ENCODE results near the gene LAMB4.

Gene LAMB4

DNA sequence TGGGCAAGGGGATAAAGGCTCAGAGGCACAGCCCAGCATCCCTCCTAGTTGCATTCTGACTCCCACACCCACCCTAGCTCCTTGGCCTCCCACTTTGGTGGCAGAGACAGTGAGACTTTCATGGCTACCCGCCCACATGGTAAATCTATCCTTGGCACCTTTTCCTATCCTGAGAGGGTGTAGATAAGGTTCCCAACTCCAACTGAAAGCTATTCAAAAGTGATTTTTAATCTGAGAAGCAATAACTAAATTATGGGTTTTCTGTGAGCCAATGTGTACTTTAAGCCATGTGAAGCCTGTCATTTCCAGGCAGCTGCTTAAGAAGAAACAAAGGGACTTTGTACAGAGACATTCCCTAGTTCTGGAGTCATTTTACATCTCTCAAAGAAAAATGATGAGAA lies 136.3 kb downstream of the LAMB4 start:
- peak; percentile 73 for DNase-seq

DNA sequence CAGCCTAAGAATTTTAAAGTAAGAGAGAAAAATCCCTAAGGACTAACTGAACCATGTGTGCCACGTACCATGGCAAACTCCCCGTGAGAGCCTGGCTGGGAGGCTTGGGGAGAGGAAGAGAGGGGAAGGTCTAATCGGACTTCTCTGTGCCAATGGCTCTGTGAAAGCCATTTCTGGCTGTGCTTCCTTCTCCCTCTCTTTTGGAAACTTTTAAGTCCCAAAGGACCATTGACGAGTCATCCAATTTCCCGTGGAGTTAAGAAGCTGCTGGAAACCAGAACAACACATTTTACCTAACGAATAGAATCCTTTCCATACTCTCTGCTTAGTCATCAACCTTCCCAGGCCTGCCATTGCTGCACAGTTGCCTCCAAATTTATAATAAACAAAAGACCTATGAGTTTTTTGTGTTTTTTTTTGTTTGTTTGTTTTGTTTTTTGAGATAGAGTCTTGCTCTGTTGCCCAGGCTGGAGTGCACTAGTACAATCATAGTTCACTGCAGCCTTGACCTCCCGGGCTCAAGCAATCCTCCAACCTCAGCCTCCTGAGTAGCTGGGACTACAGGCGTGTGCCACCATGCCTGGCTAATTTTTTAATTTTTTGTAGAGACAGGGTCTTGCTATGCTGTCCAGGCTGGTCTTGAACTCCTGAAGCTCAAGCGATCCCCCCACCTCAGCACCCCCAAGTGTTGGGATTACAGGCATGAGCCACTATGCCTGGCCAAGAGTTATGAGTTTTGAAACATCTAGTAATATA lies 140.4 kb downstream of the LAMB4 start:
- DNase-seq = no peak

DNA sequence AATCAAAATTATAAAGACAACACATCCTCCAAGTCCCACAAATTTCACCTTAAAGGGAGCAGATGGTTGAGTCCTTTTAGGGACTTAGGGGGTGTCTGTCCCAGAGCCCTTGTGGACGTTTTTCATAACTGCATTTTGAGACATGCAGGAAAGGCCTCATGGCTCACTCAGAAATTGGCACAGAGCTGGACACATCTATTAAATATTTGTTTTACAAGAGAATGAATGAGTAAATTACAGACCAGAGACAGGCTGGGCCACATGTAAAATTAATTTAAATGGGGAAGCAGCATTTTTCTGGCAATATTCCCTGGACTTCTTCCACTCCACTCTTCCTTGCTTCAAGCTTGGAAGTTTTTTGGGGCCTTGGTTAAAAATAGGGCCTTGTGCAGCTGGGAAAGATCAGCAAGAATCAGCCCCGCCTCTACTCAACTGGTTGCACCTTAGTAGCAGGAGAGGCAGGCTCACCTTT lies 147.2 kb downstream of the LAMB4 start:
- DNase-seq = peak; percentile 58

DNA sequence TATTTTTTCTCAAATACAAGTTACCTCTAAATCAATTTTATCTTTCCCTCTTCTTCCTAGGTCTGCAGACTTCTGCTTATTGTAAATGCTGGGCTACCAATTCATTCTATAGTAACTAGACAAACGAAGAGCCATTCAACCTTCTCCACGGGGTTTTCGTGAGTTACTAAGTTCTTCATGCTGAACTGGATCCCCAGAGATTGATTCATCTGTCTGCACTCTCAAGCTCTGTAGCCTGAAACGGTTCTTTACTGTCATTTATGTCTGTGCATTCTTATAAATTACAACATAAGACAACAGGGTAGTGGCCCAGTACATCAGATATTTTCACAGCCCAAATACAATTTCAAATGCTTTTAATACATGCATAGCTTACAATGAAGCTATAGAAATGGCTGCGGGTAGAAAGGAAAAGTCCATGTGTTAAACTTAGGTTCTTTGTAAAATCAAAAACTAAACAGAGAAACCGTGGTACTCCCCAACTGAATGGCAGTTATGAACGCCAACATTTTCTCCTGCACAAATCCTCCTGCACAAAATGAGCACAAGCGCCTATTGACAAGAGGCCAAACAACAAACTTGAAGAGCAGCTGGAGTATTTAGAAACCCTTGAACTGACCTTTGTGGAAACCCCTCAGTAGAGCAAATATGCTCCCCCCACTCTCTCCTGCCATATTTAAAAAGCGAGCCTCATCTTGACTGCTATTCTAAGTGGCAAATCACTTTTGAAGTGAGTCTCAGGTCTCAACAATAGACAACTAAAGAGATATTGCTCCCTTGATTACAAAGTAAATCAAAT lies 147.9 kb downstream of the LAMB4 start:
- DNase-seq = no peak

DNA sequence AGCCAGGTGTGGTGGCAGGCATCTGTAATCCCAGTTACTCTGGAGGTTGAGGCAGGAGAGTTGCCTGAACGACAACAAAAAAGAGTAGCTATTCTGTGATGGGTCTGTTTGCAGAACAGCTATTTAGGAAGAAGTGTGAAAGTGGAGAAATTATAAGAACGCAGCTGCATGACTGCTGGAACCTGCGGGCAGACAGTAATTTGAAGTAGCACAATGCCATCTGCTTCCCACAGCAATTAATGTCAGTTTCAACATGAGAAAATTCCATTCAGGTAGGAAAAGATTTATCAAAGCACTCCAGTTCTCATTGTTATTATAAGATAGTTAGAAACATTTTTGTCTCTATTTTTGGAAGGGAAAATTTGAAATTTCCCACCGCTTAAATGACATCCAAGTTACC lies 148.7 kb downstream of the LAMB4 start:
- DNase-seq = no peak

DNA sequence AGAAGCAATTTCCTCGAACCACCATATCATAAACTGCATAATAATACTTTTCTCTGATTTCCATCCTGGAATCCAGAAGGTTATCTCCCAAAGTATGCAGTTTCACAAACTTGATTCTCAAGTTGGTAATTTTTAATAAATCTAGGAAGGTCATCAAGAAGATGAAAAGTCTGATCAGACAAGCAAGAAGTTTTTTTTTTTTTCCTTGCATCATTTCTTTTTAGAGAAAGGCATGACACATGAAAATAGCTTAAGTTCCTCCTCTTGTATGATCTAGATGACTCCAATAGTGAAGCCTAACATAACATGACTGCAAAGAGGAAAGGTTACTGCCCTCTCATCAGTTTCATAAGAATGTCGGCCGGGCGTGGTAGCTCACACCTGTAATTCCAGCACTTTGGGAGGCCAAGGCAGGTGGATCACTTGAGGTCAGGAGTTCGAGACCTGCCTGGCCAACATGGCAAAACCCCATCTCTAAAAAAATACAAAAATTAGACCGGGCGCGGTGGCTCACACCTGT lies 149.4 kb downstream of the LAMB4 start:
- DNase-seq = no peak

DNA sequence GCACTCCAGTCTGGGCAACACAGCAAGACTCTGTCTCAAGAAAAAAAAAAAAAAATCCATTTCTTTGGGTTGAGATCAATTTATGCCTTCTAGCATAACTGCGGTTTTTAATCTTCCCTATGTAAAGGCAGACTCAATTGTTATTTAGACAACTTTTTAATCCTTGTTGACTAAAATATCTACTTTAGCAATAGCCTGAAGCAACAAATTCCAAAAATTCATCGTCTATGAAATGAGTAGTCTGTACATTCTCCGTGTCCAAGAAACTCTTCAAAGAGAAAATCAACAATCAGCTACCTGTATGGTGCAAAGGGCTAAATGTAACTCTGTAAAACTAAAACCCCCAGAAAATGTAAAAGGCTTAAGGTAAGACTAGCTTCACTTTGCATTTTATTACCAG lies 150.0 kb downstream of the LAMB4 start:
- DNase-seq = no peak

DNA sequence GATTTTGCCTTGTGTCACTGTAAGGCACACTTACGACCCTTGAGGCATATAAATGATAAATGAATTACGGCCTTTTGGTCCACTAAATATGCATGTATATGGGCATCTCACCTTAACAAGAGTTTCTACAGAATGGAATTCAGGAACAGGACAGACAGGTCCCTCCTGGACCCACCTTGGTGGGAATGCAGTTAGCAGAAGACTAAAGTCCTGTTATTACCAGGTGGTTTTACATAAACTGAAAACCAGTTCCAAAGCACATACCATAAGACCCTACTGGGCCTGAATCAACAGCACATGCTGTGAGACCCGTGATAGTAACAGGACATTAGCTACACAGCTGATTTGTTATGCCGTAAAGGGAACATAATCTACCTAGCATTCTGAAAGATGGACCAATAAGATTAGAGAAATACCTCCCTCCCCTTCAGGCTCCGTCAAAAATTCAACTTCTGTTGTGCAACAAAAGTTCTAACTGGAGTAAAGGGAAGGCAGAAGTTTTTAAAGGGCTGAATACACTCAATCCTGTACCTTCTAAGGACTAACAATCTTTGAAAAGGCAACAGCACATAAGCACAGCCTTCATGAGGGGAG lies 151.2 kb downstream of the LAMB4 start:
- DNase-seq = no peak

DNA sequence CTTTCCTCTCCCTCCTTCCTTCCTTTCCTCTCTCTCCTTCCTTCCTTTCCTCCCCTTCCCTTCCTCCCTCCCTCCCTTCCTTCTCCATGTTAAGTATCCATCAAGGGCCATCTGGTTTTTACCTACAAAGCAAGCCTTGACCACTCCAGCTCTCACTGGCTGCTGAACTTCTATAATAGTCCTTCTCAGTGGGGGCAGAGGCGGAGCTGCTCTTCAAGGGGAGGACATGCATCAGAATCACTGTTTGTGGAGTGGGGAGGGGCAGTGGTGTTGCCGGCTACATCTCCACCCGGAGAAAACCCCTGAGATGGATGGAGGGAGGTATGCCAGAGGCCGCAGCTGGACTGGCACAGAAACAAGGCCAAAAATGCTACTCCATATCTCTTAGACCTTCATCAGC lies 153.1 kb downstream of the LAMB4 start:
- DNase-seq = no peak

DNA sequence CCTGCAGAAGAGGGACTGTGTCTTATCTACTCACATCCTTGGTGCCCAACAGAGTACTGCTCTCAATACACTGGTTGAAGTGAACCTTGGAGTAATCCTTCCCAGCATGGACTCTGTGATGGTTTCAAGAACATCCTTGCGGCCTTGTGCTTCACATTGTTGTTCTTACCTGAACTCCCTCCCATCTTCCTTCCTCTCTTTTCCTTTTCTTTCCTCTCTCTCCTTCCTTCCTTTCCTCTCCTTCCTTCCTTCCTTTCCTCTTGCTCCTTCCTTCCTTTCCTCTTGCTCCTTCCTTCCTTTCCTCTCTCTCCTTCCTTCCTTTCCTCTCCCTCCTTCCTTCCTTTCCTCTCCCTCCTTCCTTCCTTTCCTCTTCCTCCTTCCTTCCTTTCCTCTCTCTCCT lies 153.5 kb downstream of the LAMB4 start:
- DNase-seq = no peak

DNA sequence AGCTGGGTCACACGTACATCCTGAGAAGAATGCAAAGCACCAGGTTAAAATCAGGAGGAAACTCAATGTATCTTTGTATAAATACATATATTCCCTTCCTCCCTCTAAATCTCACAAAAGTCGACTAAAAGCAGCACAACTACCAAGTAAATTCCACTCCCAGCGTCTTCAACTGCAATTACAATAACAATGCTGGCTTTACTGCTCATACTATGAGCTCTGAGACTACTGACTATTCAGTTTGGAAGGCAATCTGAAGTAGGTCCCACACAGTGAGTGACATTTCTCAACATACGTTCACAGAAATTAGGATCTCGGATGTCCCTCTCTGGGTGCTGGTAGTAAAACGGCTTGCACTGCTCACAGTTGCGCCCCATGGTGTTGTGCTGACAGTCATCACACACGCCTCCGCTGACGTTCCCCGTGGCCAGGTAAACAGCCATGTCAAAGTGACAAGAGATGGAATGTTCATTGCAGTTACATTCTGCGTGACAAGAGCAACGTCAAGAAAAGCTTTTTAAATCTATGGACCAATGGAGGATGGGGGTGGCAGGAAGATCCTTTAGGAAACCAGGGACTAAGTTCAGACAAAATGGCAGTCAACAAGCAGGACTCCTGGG lies 154.7 kb downstream of the LAMB4 start:
- DNase-seq = no peak

DNA sequence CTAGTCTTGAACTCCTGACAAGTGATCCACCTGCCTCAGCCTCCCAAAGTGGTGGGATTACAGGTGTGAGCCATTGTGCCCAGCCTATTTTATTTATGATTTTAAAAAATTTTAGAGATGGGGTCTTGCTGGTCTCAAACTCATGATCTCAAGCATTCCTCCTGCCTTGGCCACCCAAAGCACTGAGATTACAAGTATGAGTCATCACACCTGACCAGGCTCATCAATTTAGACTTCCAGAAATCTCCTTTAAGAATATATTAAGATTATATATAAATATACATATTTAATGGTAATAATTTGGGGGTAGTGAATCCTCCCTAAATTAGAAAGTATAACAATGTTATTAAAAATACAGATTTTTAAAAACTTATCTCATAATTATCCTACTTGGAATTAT lies 156.3 kb downstream of the LAMB4 start:
- no peak for DNase-seq

Data from NCI-H2081 treated with DMSO at 0.1 percent for 48 hours (cell line).